Measurements from ENCODE around the gene LGSN.

GRCh38 chr6:63321821-63322220 is 2.0 kb upstream of the LGSN start:
- TF ChIP-seq CTCF (IDR thresholded peaks at IDR 0.05) (no peak), POLR2A (IDR thresholded peaks at IDR 0.05) (no peak), EP300 (IDR thresholded peaks at IDR 0.05) (no peak), POLR2AphosphoS5 (IDR thresholded peaks at IDR 0.05) (no peak)

Measured in stomach (tissue), 4 donors.